ENCODE results near the gene TMEM183A. TPM values are rescaled to one million over a fixed set of nuclear protein-coding genes. Genes with fewer than 3 reads are reported as not detected.

TMEM183A gene
- total RNA-seq, 1 experiment from 2014 or later, result 119 TPM

- Histone ChIP-seq H3K36me3 (ENCODE audit: low read depth, low read length) (no peaks in the 10 kb centered on the region), H3K79me2 (ENCODE audit: low read length) (no peaks in the 10 kb centered on the region), H3K27ac (ENCODE audit: low read length) (no peak overlapping the region), H3K9me3 (ENCODE audit: low read length) (no peaks in the 10 kb centered on the region), H3K4me2 (ENCODE audit: low read length) (no peak overlapping the region), H2AFZ (ENCODE audit: low read length) (no peak overlapping the region), H3K27me3 (ENCODE audit: low read length) (peaks cover 52% of the 10 kb centered on the region), H4K20me1 (ENCODE audit: low read length) (no peaks in the 10 kb centered on the region), H3K4me1 (ENCODE audit: insufficient read depth, low read length) (no peaks in the 10 kb centered on the region), H3F3A (ENCODE audit: low read length, unreplicated experiment) (no peaks in the 10 kb centered on the region), H3K9ac (ENCODE audit: low read length) (no peak overlapping the region), H3K4me3 (ENCODE audit: low read length) (no peak overlapping the region), H3K9me2 (replicated peaks; ENCODE audit: low read length) (no peaks in the 10 kb centered on the region)
- ChIA-PET CTCF (interaction anchor here (0.6 kb wide), 1 partner anchor 20 kb away, joined by 3 read pairs; the partner anchor contains the start of gene TMEM183A), POLR2A (ENCODE audit: unreplicated experiment) (interaction anchor here (0.6 kb wide), 1 partner anchor 28 kb away, joined by 5 read pairs; no protein-coding TSS in a partner anchor)
- no TSS peak for BruUV-seq (replicated peaks)
- ATAC-seq, result no peak
- TF ChIP-seq EZH2phosphoT487 (IDR thresholded peaks at IDR 0.05; ENCODE audit: borderline replicate concordance, low read length) (no peak), EZH2 (IDR thresholded peaks at IDR 0.05; ENCODE audit: low read length, unreplicated experiment) (no peak), CTCF (conservative IDR thresholded peaks at IDR 0.05; ENCODE audit: low read depth, low read length) (no peak)
- intact Hi-C loops (cut with micrococcal nuclease), result no loop called here
- DNase-seq, result no peak
These were observed 19.9 kb upstream of the TMEM183A start for GRCh38 chr1:202987255-202987654.

DNA sequence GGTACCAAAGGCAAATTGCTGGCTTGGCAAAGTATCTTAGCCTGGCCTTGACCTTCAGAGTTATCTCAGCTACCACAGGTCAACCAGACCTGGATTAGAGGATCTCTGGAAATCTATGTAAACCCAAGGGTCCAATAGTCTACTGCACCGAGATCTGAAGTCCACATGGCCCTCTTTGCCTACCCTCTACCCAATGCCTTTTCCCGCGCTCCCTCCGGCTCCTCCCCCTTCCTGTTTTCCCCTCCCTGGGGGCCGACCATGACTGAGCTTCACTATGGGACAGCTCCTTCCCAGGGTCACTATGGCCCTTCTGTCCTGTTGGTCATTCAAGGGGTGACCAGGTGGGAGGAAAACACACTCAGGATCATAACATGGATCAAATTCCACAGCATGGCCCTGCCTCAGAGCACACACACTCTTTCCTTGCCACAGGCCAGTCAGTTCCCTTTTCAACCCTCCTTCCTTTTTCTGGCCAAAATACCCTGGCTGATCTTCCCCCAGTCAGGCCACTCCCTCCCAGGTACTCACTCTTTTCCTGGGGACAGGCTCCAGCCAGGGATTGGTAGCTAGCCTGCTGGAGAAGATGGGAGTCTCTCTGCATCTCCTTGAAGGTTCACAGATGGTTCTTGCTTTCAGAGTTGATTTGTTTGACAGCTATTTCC, 19.1 kb upstream of the TMEM183A start:
- Histone ChIP-seq H3K9ac (ENCODE audit: low read length) (no peak overlapping the region), H3K27me3 (ENCODE audit: low read length) (peaks cover 55% of the 10 kb centered on the region), H3K36me3 (ENCODE audit: low read depth, low read length) (no peaks in the 10 kb centered on the region), H3F3A (ENCODE audit: low read length, unreplicated experiment) (no peaks in the 10 kb centered on the region), H4K20me1 (ENCODE audit: low read length) (no peaks in the 10 kb centered on the region), H3K9me3 (ENCODE audit: low read length) (no peaks in the 10 kb centered on the region), H2AFZ (ENCODE audit: low read length) (no peak overlapping the region), H3K4me2 (ENCODE audit: low read length) (no peak overlapping the region), H3K4me1 (ENCODE audit: insufficient read depth, low read length) (no peaks in the 10 kb centered on the region), H3K27ac (ENCODE audit: low read length) (no peak overlapping the region), H3K4me3 (ENCODE audit: low read length) (no peak overlapping the region), H3K79me2 (ENCODE audit: low read length) (no peaks in the 10 kb centered on the region), H3K9me2 (replicated peaks; ENCODE audit: low read length) (no peaks in the 10 kb centered on the region)
- CTCF ChIA-PET, result interaction anchor here (0.6 kb wide), 1 partner anchor 19 kb away, joined by 3 read pairs; the partner anchor contains the start of gene TMEM183A
- DNase-seq (no peak), ATAC-seq (no peak)
- BruUV-seq (replicated peaks), result no TSS peak
- intact Hi-C loops (cut with micrococcal nuclease), result no loop called here
- TF ChIP-seq EZH2phosphoT487 (IDR thresholded peaks at IDR 0.05; ENCODE audit: borderline replicate concordance, low read length) (no peak), EZH2 (IDR thresholded peaks at IDR 0.05; ENCODE audit: low read length, unreplicated experiment) (no peak), CTCF (conservative IDR thresholded peaks at IDR 0.05; ENCODE audit: low read depth, low read length) (no peak)
- POLR2A ChIA-PET (ENCODE audit: unreplicated experiment), result interaction anchor here (0.6 kb wide), 1 partner anchor 29 kb away, joined by 5 read pairs; no protein-coding TSS in a partner anchor

DNA sequence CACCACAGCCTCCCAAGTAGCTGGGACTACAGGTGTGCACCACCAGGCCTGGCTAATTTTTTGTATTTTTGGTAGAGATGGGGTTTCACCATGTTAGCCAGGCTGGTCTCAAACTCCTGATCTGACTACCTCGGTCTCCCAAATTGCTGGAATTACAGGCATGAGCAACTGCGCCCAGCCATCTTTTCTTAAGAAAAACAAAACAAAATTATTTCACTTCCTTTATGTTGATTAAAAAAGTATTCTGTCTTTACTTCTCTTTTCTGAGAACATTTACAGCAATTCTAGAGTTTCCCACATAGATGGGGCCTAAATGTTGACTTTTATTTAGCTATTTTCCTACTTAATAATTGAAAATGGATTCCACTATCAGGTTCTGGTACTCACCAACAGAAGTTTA, 17.3 kb upstream of the TMEM183A start:
- Histone ChIP-seq H3K9me3 (ENCODE audit: low read length) (no peaks in the 10 kb centered on the region), H3K27ac (ENCODE audit: low read length) (no peak overlapping the region), H2AFZ (ENCODE audit: low read length) (no peak overlapping the region), H3K79me2 (ENCODE audit: low read length) (no peaks in the 10 kb centered on the region), H3K4me3 (ENCODE audit: low read length) (no peak overlapping the region), H3F3A (ENCODE audit: low read length, unreplicated experiment) (no peaks in the 10 kb centered on the region), H3K9me2 (replicated peaks; ENCODE audit: low read length) (no peaks in the 10 kb centered on the region), H3K27me3 (ENCODE audit: low read length) (peaks cover 58% of the 10 kb centered on the region), H3K4me2 (ENCODE audit: low read length) (no peak overlapping the region), H4K20me1 (ENCODE audit: low read length) (no peaks in the 10 kb centered on the region), H3K9ac (ENCODE audit: low read length) (no peak overlapping the region), H3K4me1 (ENCODE audit: insufficient read depth, low read length) (peaks cover 3% of the 10 kb centered on the region; the same call in 1 of the 2 replicates), H3K36me3 (ENCODE audit: low read depth, low read length) (no peaks in the 10 kb centered on the region)
- ChIA-PET CTCF (no interaction called here), POLR2A (ENCODE audit: unreplicated experiment) (interaction anchor here (0.6 kb wide), 1 partner anchor 285 kb away, joined by 4 read pairs; no protein-coding TSS in a partner anchor)
- TF ChIP-seq CTCF (conservative IDR thresholded peaks at IDR 0.05; ENCODE audit: low read depth, low read length) (no peak), EZH2 (IDR thresholded peaks at IDR 0.05; ENCODE audit: low read length, unreplicated experiment) (no peak), EZH2phosphoT487 (IDR thresholded peaks at IDR 0.05; ENCODE audit: borderline replicate concordance, low read length) (no peak)
- ATAC-seq, result no peak
- no peak for DNase-seq
- BruUV-seq (replicated peaks), result no TSS peak
- intact Hi-C loops (cut with micrococcal nuclease), result no loop called here

Data from PC-3 (cell line).